DOHH2 (cell line): ENCODE data around the gene NCAM1.

Experiments used
- EZH2phosphoT487 ChIP-seq: fragments of 200-600 bp; sonication (generic); IDR thresholded peaks from 2 replicates; pipeline ENCODE4 v1.6.1; 2017; ENCODE audit warnings: borderline replicate concordance, mild to moderate bottlenecking, antibody characterized with exemption, low read length, moderate library complexity, mixed read lengths
- TF ChIP-seq, protein P1 (sequence below): fragments of 200-600 bp; sonication (generic); IDR thresholded peaks from one replicate; pipeline ENCODE4 v1.5.1; 2014; ENCODE audit warnings: antibody characterized with exemption, mild to moderate bottlenecking, low read depth, low read length; ENCODE audit not compliant: poor library complexity, severe bottlenecking

DNA sequence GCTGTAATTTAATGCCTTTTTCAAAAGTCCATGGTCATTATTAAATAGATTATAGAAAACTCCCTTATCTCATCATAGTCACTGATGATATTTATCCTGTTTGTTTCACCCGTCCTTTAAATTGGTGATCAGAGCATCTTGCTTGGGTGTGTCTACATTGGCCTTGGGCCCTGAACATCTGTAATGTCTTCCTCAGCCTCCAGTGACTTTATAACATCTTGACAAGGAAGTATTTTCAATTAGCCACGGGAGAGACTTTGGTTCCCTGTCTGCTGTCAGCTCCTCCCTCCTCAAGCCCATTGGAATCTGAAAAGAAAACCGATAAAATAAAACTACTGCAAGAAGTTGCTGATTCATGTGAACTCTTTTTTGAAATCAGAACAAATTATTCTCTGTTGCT is 236.2 kb downstream of the NCAM1 start:
- TF ChIP-seq EZH2phosphoT487 = no peak
- TF ChIP-seq, protein P1, sequence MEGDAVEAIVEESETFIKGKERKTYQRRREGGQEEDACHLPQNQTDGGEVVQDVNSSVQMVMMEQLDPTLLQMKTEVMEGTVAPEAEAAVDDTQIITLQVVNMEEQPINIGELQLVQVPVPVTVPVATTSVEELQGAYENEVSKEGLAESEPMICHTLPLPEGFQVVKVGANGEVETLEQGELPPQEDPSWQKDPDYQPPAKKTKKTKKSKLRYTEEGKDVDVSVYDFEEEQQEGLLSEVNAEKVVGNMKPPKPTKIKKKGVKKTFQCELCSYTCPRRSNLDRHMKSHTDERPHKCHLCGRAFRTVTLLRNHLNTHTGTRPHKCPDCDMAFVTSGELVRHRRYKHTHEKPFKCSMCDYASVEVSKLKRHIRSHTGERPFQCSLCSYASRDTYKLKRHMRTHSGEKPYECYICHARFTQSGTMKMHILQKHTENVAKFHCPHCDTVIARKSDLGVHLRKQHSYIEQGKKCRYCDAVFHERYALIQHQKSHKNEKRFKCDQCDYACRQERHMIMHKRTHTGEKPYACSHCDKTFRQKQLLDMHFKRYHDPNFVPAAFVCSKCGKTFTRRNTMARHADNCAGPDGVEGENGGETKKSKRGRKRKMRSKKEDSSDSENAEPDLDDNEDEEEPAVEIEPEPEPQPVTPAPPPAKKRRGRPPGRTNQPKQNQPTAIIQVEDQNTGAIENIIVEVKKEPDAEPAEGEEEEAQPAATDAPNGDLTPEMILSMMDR = no peak
